COLO668 (cell line): ENCODE data around the gene LAMC3.

Experiments used
- DNase-seq: peaks from one replicate; lab custom pipeline; 2025; ENCODE audit not compliant: unreplicated experiment; lab: John Stamatoyannopoulos, UW

Gene LAMC3

GRCh38 chr9:131008909-131009618 lies at the start of gene LAMC3:
LAMC3 (plus strand) TSS chr9:131009174; CDS start chr9:131009215, 41 bp downstream.
- peak; percentile 27 for DNase-seq

- no peak for DNase-seq
Observed at GRCh38 chr9:130959809-130960334, 49.1 kb upstream of the LAMC3 start.

- no peak for DNase-seq
Observed at GRCh38 chr9:130960522-130961378, 48.2 kb upstream of the LAMC3 start.

GRCh38 chr9:130961511-130962300 lies 47.3 kb upstream of the LAMC3 start:
- no peak for DNase-seq

- DNase-seq = no peak
Observed at GRCh38 chr9:130962418-130963316, 46.3 kb upstream of the LAMC3 start.

GRCh38 chr9:130963337-130963908 lies 45.6 kb upstream of the LAMC3 start:
- no peak for DNase-seq

- DNase-seq = no peak
Observed at GRCh38 chr9:130963916-130964315, 45.1 kb upstream of the LAMC3 start.

- no peak for DNase-seq
Observed at GRCh38 chr9:130965680-130966079, 43.3 kb upstream of the LAMC3 start.

- DNase-seq = no peak
Observed at GRCh38 chr9:130970052-130970451, 38.9 kb upstream of the LAMC3 start.

- no peak for DNase-seq
Observed at GRCh38 chr9:130970855-130971254, 38.1 kb upstream of the LAMC3 start.

GRCh38 chr9:130971294-130971849 lies 37.6 kb upstream of the LAMC3 start:
- DNase-seq = no peak

GRCh38 chr9:130972277-130972956 lies 36.6 kb upstream of the LAMC3 start:
- DNase-seq = no peak

GRCh38 chr9:130972957-130973685 lies 35.9 kb upstream of the LAMC3 start:
- DNase-seq = no peak

GRCh38 chr9:130973686-130974281 lies 35.2 kb upstream of the LAMC3 start:
- DNase-seq = no peak

GRCh38 chr9:130974697-130975096 lies 34.3 kb upstream of the LAMC3 start:
- DNase-seq = no peak

- DNase-seq = no peak
Observed at GRCh38 chr9:130975156-130975555, 33.8 kb upstream of the LAMC3 start.

GRCh38 chr9:130975932-130976841 lies 32.8 kb upstream of the LAMC3 start:
- no peak for DNase-seq
